Transverse colon (tissue), 4 donors: Measurements from ENCODE around the gene PMP22. TPM values are rescaled to one million over a fixed set of nuclear protein-coding genes. Genes with fewer than 3 reads are reported as not detected.
A peak's percentile ranks its signal among the peaks of the same experiment; 100 is the strongest.

Experiments used
- DNase-seq: peaks from one replicate; pipeline ENCODE4 v3.0.0-alpha.2; 2019
- H3K27ac ChIP-seq, 4 donors: fragments of 200-600 bp; sonication (generic); 2 replicates each; pipeline ENCODE4 v1.5.1; 2016 to 2018; ENCODE audit warnings: inconsistent platforms in 4 of 4
- H3K27me3 ChIP-seq: fragments of 200-600 bp; sonication (generic); 2 replicates; pipeline ENCODE4 v1.5.1; 2017; ENCODE audit warnings: inconsistent platforms
- H3K36me3 ChIP-seq, 4 donors: fragments of 200-600 bp; sonication (generic); 2 replicates each; pipeline ENCODE4 v1.5.1; 2017 to 2019; ENCODE audit warnings: inconsistent platforms in 4 of 4
- H3K4me1 ChIP-seq, 4 donors: fragments of 200-600 bp; sonication (generic); 2 replicates each; pipeline ENCODE4 v1.5.1; 2017 to 2020; ENCODE audit warnings: inconsistent platforms in 4 of 4
- H3K4me3 ChIP-seq, 4 donors: fragments of 200-600 bp; sonication (generic); 1 replicate in 1 of 4; 2 replicates in 3 of 4; pipeline versions ENCODE4 v1.5.1 to v1.6.1; 2017 to 2019; ENCODE audit warnings: inconsistent platforms in 4 of 4
- H3K9me3 ChIP-seq, 2 donors: fragments of 200-600 bp; sonication (generic); 2 replicates each; pipeline ENCODE4 v1.5.1; 2017 to 2019; ENCODE audit warnings: inconsistent platforms in 2 of 2
- CTCF ChIP-seq, 5 experiments: fragments of 200-600 bp in 3 of 5; fragments of 450-650 bp in 2 of 5; sonication (generic) in 3 of 5; IDR thresholded peaks; 1 replicate in 2 of 5; 2 replicates in 3 of 5; pipeline ENCODE4 v1.5.1; 2016 to 2017; ENCODE audit warnings: antibody characterized with exemption in 5 of 5, inconsistent platforms in 3 of 5, mild to moderate bottlenecking in 2 of 5, moderate library complexity in 1 of 5
- EP300 ChIP-seq: sonication (generic); formaldehyde crosslinking; IDR thresholded peaks from one replicate; pipeline ENCODE4 v1.6.1; 2017; ENCODE audit warnings: antibody characterized with exemption, low read depth
- POLR2A ChIP-seq: fragments of 450-650 bp; IDR thresholded peaks from one replicate; pipeline ENCODE4 v1.6.1; 2016; ENCODE audit warnings: antibody characterized with exemption, mild to moderate bottlenecking, moderate library complexity
- POLR2AphosphoS5 ChIP-seq, 3 donors: sonication (generic); formaldehyde crosslinking; IDR thresholded peaks; one replicate each; pipeline ENCODE4 v1.6.1; 2016; ENCODE audit warnings: antibody characterized with exemption in 3 of 3
- WGBS, 2 donors: methylation state at CpG; one replicate each; pipeline ENCODE4 v1.1.5; 2018; ENCODE audit warnings: low coverage in 1 of 2; 5-methylcytosine and 5-hydroxymethylcytosine counted together
- in situ Hi-C, 4 donors: fragments of 200-750 bp; cut with MboI; loops; one replicate each; pipeline versions ENCODE4 v1.15.0 to v1.15.1; 2017; ENCODE audit warnings: low sequenced_read_pairs in 3 of 4, low pct_ligation_motif_present in 1 of 4, low pct_unique_long_range_greater_than_20kb in 1 of 4
- intact Hi-C: fragments of 100-400 bp; cut with DNase I; formaldehyde crosslinking; loops from one replicate; pipeline ENCODE4 v1.15.1; 2023; ENCODE audit warnings: low total_unique reads
- total RNA-seq, 4 donors: library from RNA; depleted of rRNA; stranded (reverse); fragments of >200 nt; gene quantifications; one replicate each; pipeline ENCODE4 v1.1.0, GENCODE V29; 2016

PMP22 gene
- total RNA-seq, 4 donors from 2014 or later = 23.9 to 70.9 (median 49.1) TPM

- TF ChIP-seq POLR2A (no peak), POLR2AphosphoS5 (IDR thresholded peaks at IDR 0.05) (no peak), CTCF (IDR thresholded peaks at IDR 0.05) (no peak)
- H3K27me3 ChIP-seq = peaks cover 8% of the 10 kb centered on the region
- 15 to 31% methylated on average over 2 to 3 of the region's 3 CpGs for WGBS, 2 donors
- intact Hi-C loops (loop anchor here (5.0 kb wide), 2 partner anchors 44 to 89 kb away; no protein-coding TSS in a partner anchor), in situ Hi-C loops (loop anchor here in 3 of 4 donors (5.0 to 25.0 kb wide), 4 partner anchors 91 to 241 kb away; no protein-coding TSS in a partner anchor)
- H3K4me1 ChIP-seq = peaks cover 15 to 63% (median 50%) of the 10 kb centered on the region in 4 donors
- no peaks in the 10 kb centered on the region for H3K9me3 ChIP-seq
- no peaks in the 10 kb centered on the region for H3K36me3 ChIP-seq
- DNase-seq = no peak
- peak overlapping the region in 3 of 4 donors; percentile 47 to 67 (median 53) for H3K4me3 ChIP-seq
- H3K27ac ChIP-seq = peak overlapping the region; percentile 92 to 97 (median 94)
Observed at GRCh38 chr17:15263680-15264079, 1.4 kb downstream of the PMP22 start.

GRCh38 chr17:15263206-15263579 lies 1.9 kb downstream of the PMP22 start:
- in situ Hi-C loops = loop anchor here in 3 of 4 donors (5.0 to 25.0 kb wide), 4 partner anchors 92 to 242 kb away; no protein-coding TSS in a partner anchor
- intact Hi-C loops = loop anchor here (5.0 kb wide), 2 partner anchors 44 to 89 kb away; no protein-coding TSS in a partner anchor

GRCh38 chr17:15262291-15263205 lies 2.6 kb downstream of the PMP22 start:
- peak in 1 of 5 experiments; percentile 8 for TF ChIP-seq CTCF (IDR thresholded peaks at IDR 0.05)
- peak; percentile 59 for TF ChIP-seq EP300
- TF ChIP-seq POLR2A = peak; percentile 87
- TF ChIP-seq POLR2AphosphoS5 (IDR thresholded peaks at IDR 0.05) = peak; percentile 92 to 96 (median 96)
- peaks cover 8% of the 10 kb centered on the region for H3K27me3 ChIP-seq
- no peaks in the 10 kb centered on the region for H3K9me3 ChIP-seq
- 6% methylated on average over 59 of the region's 60 CpGs; no CpG with 5 or more reads in 1 of the 2 donors for WGBS, 2 donors
- intact Hi-C loops = loop anchor here (5.0 kb wide), 2 partner anchors 45 to 90 kb away; no protein-coding TSS in a partner anchor
- H3K4me3 ChIP-seq = peak overlapping the region; percentile 47 to 67 (median 51)
- peak overlapping the region; percentile 92 to 97 (median 94) for H3K27ac ChIP-seq
- in situ Hi-C loops = loop anchor here in 3 of 4 donors (5.0 to 25.0 kb wide), 4 partner anchors 92 to 242 kb away; no protein-coding TSS in a partner anchor
- peaks cover 23 to 74% (median 60%) of the 10 kb centered on the region in 4 donors for H3K4me1 ChIP-seq
- H3K36me3 ChIP-seq = no peaks in the 10 kb centered on the region
- DNase-seq = peak; percentile 85

More at GRCh38 chr17:15263206-15263579, 1.9 kb downstream of the PMP22 start:
- Histone ChIP-seq H3K27ac (peak overlapping the region; percentile 92 to 97 (median 94)), H3K4me3 (peak overlapping the region; percentile 47 to 67 (median 51)), H3K36me3 (no peaks in the 10 kb centered on the region), H3K27me3 (peaks cover 8% of the 10 kb centered on the region), H3K9me3 (no peaks in the 10 kb centered on the region), H3K4me1 (peaks cover 19 to 67% (median 55%) of the 10 kb centered on the region in 4 donors)
- DNase-seq = peak; percentile 77
- TF ChIP-seq EP300 (peak; percentile 5), POLR2A (no peak), POLR2AphosphoS5 (IDR thresholded peaks at IDR 0.05) (peak; percentile 66 to 89 (median 85)), CTCF (IDR thresholded peaks at IDR 0.05) (no peak)
- WGBS, 2 donors = 7% methylated on average over 15 of the region's 17 CpGs; no CpG with 5 or more reads in 1 of the 2 donors

DNA sequence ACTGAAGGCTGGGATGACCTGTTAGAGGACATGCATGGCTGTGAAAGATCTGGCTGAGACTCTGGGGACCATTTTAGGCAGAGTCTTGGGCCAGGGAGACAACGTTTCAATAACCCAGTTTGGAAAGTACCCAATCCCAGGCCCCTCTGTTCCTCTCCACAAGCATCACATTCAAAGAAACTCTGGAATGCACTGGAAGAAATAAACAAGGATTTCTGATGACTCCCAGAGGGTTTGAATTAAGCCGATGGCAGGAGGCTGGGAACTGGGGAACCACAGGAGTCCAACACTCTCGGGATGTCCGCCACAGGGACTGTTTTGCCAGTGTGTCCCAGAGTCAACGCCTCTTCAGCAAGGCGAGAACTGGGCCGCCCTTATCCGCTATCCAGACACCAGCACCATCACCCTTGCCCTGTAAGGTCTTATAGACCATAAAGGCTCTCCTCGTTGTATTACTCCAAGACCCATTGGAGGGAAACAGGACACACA lies 3.3 kb downstream of the PMP22 start:
- 9% methylated on average over 9 of the region's 9 CpGs; no CpG with 5 or more reads in 1 of the 2 donors for WGBS, 2 donors
- H3K27ac ChIP-seq = peak overlapping the region; percentile 92 to 97 (median 94)
- peak overlapping the region; percentile 37 to 67 (median 50) for H3K4me3 ChIP-seq
- no peak for TF ChIP-seq POLR2AphosphoS5 (IDR thresholded peaks at IDR 0.05)
- no peak for TF ChIP-seq POLR2A
- TF ChIP-seq EP300 = no peak
- TF ChIP-seq CTCF (IDR thresholded peaks at IDR 0.05) = no peak
- in situ Hi-C loops (loop anchor here in 3 of 4 donors (5.0 to 25.0 kb wide), 4 partner anchors 93 to 243 kb away; no protein-coding TSS in a partner anchor), intact Hi-C loops (loop anchor here (2.0 to 5.0 kb wide), 3 partner anchors 45 to 195 kb away; no protein-coding TSS in a partner anchor)
- no peaks in the 10 kb centered on the region for H3K9me3 ChIP-seq
- no peaks in the 10 kb centered on the region for H3K36me3 ChIP-seq
- peaks cover 8% of the 10 kb centered on the region for H3K27me3 ChIP-seq
- peaks cover 30 to 81% (median 65%) of the 10 kb centered on the region in 4 donors for H3K4me1 ChIP-seq
- peak; percentile 20 for DNase-seq
